Thyroid gland (tissue), 4 donors: ENCODE data around the gene MAP3K7CL.

Experiments used
- CTCF ChIP-seq, 6 experiments: fragments of 200-600 bp in 3 of 6; fragments of 450-650 bp in 3 of 6; sonication (generic) in 3 of 6; IDR thresholded peaks; one replicate each; pipeline ENCODE4 v1.5.1; 2016 to 2019; ENCODE audit warnings: antibody characterized with exemption in 6 of 6, mild to moderate bottlenecking in 2 of 6, inconsistent platforms in 1 of 6, moderate library complexity in 1 of 6
- POLR2A ChIP-seq, 2 donors: fragments of 450-650 bp; IDR thresholded peaks; one replicate each; pipeline ENCODE4 v1.6.1; 2017; ENCODE audit warnings: antibody characterized with exemption in 2 of 2, mild to moderate bottlenecking in 2 of 2, moderate library complexity in 1 of 2

GRCh38 chr21:29186246-29186645 lies 55.8 kb downstream of the MAP3K7CL start:
- TF ChIP-seq CTCF (IDR thresholded peaks at IDR 0.05) (no peak), POLR2A (IDR thresholded peaks at IDR 0.05) (no peak)
